KOPT-K1 (cell line): ENCODE results near the gene HPCAL1.

Experiments used
- H3K27ac ChIP-seq: fragments of 200-600 bp; sonication (generic); 2 replicates; pipeline ENCODE4 v1.5.1; 2016; ENCODE audit warnings: antibody characterized with exemption, mild to moderate bottlenecking, low read depth, low read length; ENCODE audit not compliant: poor library complexity, severe bottlenecking
- H3K36me3 ChIP-seq: fragments of 200-600 bp; sonication (generic); 2 replicates; pipeline ENCODE4 v1.5.1; 2017; ENCODE audit warnings: antibody characterized with exemption, mild to moderate bottlenecking, low read length, moderate library complexity; ENCODE audit not compliant: insufficient read depth
- H3K9me3 ChIP-seq: fragments of 200-600 bp; sonication (generic); 2 replicates; pipeline ENCODE4 v1.5.1; 2017; ENCODE audit warnings: antibody characterized with exemption, low read length, mild to moderate bottlenecking; ENCODE audit not compliant: insufficient read depth, poor library complexity, severe bottlenecking

Gene HPCAL1

GRCh38 chr2:10336283-10336682 lies 33.6 kb downstream of the HPCAL1 start:
- Histone ChIP-seq H3K36me3 (no peaks in the 10 kb centered on the region), H3K27ac (no peak overlapping the region), H3K9me3 (peaks cover 7% of the 10 kb centered on the region)

GRCh38 chr2:10337449-10338269 lies 35.0 kb downstream of the HPCAL1 start:
- H3K27ac ChIP-seq, result no peak overlapping the region
- no peaks in the 10 kb centered on the region for H3K36me3 ChIP-seq
- H3K9me3 ChIP-seq, result peaks cover 7% of the 10 kb centered on the region

- H3K9me3 ChIP-seq, result peaks cover 7% of the 10 kb centered on the region
- no peaks in the 10 kb centered on the region for H3K36me3 ChIP-seq
- H3K27ac ChIP-seq, result no peak overlapping the region
Measured at GRCh38 chr2:10338270-10339188, 35.8 kb downstream of the HPCAL1 start.

GRCh38 chr2:10339647-10340592 lies 37.2 kb downstream of the HPCAL1 start:
- no peak overlapping the region for H3K27ac ChIP-seq
- peaks cover 5% of the 10 kb centered on the region for H3K9me3 ChIP-seq
- no peaks in the 10 kb centered on the region for H3K36me3 ChIP-seq

GRCh38 chr2:10340593-10340975 lies 37.9 kb downstream of the HPCAL1 start:
- Histone ChIP-seq H3K9me3 (no peaks in the 10 kb centered on the region), H3K36me3 (no peaks in the 10 kb centered on the region), H3K27ac (no peak overlapping the region)

GRCh38 chr2:10341193-10341592 lies 38.5 kb downstream of the HPCAL1 start:
- Histone ChIP-seq H3K9me3 (no peaks in the 10 kb centered on the region), H3K36me3 (no peaks in the 10 kb centered on the region), H3K27ac (no peak overlapping the region)

GRCh38 chr2:10342245-10342951 lies 39.7 kb downstream of the HPCAL1 start:
- no peaks in the 10 kb centered on the region for H3K36me3 ChIP-seq
- no peak overlapping the region for H3K27ac ChIP-seq
- H3K9me3 ChIP-seq, result no peaks in the 10 kb centered on the region

GRCh38 chr2:10343191-10343590 lies 40.5 kb downstream of the HPCAL1 start:
- H3K9me3 ChIP-seq, result no peaks in the 10 kb centered on the region
- H3K27ac ChIP-seq, result no peak overlapping the region

GRCh38 chr2:10343658-10344057 lies 41.0 kb downstream of the HPCAL1 start:
- no peaks in the 10 kb centered on the region for H3K9me3 ChIP-seq
- H3K36me3 ChIP-seq, result no peaks in the 10 kb centered on the region
- no peak overlapping the region for H3K27ac ChIP-seq

More at GRCh38 chr2:10343191-10343590, 40.5 kb downstream of the HPCAL1 start:
- no peaks in the 10 kb centered on the region for H3K36me3 ChIP-seq

- H3K9me3 ChIP-seq, result no peaks in the 10 kb centered on the region
- H3K27ac ChIP-seq, result no peak overlapping the region
- H3K36me3 ChIP-seq, result no peaks in the 10 kb centered on the region
Measured at GRCh38 chr2:10344105-10345066, 41.7 kb downstream of the HPCAL1 start.

- H3K36me3 ChIP-seq, result no peaks in the 10 kb centered on the region
- no peak overlapping the region for H3K27ac ChIP-seq
- H3K9me3 ChIP-seq, result no peaks in the 10 kb centered on the region
Measured at GRCh38 chr2:10345126-10345525, 42.4 kb downstream of the HPCAL1 start.

GRCh38 chr2:10345813-10346212 lies 43.1 kb downstream of the HPCAL1 start:
- H3K9me3 ChIP-seq, result no peaks in the 10 kb centered on the region
- H3K36me3 ChIP-seq, result no peaks in the 10 kb centered on the region
- H3K27ac ChIP-seq, result no peak overlapping the region

- Histone ChIP-seq H3K9me3 (no peaks in the 10 kb centered on the region), H3K36me3 (no peaks in the 10 kb centered on the region), H3K27ac (no peak overlapping the region)
Measured at GRCh38 chr2:10346929-10347561, 44.3 kb downstream of the HPCAL1 start.
